SK-N-SH (cell line): ENCODE results near the gene BTF3L4. TPM values are rescaled to one million over a fixed set of nuclear protein-coding genes. Genes with fewer than 3 reads are reported as not detected.
"Not testable (repeated sequence)": the region's sequence is repeated elsewhere in the genome, so short reads cannot be mapped to it uniquely, and the experiment has no call there.

ENCODE experiments used
- CTCF ChIA-PET: fragments of 300-600, 350-600 bp; formaldehyde crosslinking; extraction: SDS; loops from one replicate; lab custom pipeline; 2021; lab: Yijun Ruan, JAX
- POLR2A ChIA-PET: fragments of 350-600 bp; sonication (Branson Sonifier 250); formaldehyde crosslinking; extraction: SDS; loops from one replicate; lab custom pipeline; 2020; ENCODE audit warnings: antibody characterized with exemption, inconsistent platforms; lab: Yijun Ruan, JAX
- DNase-seq: peaks from one replicate; pipeline ENCODE4 v3.0.0; 2012
- H2AFZ ChIP-seq: fragments of 200-600 bp; sonication (generic); 2 replicates; pipeline ENCODE4 v1.8.1; 2016; ENCODE audit warnings: antibody characterized with exemption, mild to moderate bottlenecking, low read depth
- H3F3A ChIP-seq: fragments of 200-600 bp; sonication (generic); replicated peaks from 2 replicates; pipeline ENCODE3; 2016; ENCODE audit warnings: antibody characterized with exemption, mild to moderate bottlenecking; ENCODE audit not compliant: insufficient read depth
- H3K27ac ChIP-seq, 2 experiments: fragments of 200-500 bp in 1 of 2; fragments of 200-600 bp in 1 of 2; sonication (Bioruptor generic) in 1 of 2; sonication (generic), shearing (Covaris generic) in 1 of 2; 2 replicates each; pipeline versions ENCODE4 v1.5.1 to v1.6.1; 2014 to 2016; ENCODE audit warnings: low read depth in 2 of 2, inconsistent platforms in 1 of 2, low read length in 1 of 2, mild to moderate bottlenecking in 1 of 2, mixed read lengths in 1 of 2
- H3K27me3 ChIP-seq: fragments of 200-600 bp; sonication (generic), shearing (Covaris generic); 2 replicates; pipeline ENCODE4 v1.6.1; 2016; ENCODE audit warnings: mixed run types; ENCODE audit not compliant: insufficient read depth
- H3K36me3 ChIP-seq, 2 experiments: fragments of 200-500 bp in 1 of 2; fragments of 200-600 bp in 1 of 2; sonication (Bioruptor generic) in 1 of 2; sonication (generic) in 1 of 2; replicated peaks in 1 of 2; 2 replicates each; pipeline versions ENCODE3 to v1.5.1; 2014 to 2016; ENCODE audit warnings: low read length in 1 of 2, mild to moderate bottlenecking in 1 of 2; ENCODE audit not compliant: insufficient read depth in 2 of 2, control insufficient read depth in 1 of 2
- H3K4me1 ChIP-seq, 2 experiments: fragments of 200-500 bp in 1 of 2; fragments of 200-600 bp in 1 of 2; sonication (Bioruptor generic) in 1 of 2; sonication (generic), shearing (Covaris generic) in 1 of 2; 2 replicates each; pipeline versions ENCODE4 v1.5.1 to v1.6.1; 2014 to 2016; ENCODE audit warnings: low read depth in 1 of 2, low read length in 1 of 2, mixed run types in 1 of 2; ENCODE audit not compliant: insufficient read depth in 2 of 2, control insufficient read depth in 1 of 2
- H3K4me2 ChIP-seq: fragments of 200-600 bp; sonication (generic), shearing (Covaris generic); 2 replicates; pipeline ENCODE4 v1.6.1; 2017; ENCODE audit warnings: mixed run types
- H3K4me3 ChIP-seq, 2 experiments: fragments of 200-500 bp in 1 of 2; fragments of 200-600 bp in 1 of 2; sonication (Bioruptor generic) in 1 of 2; sonication (generic), shearing (Covaris generic) in 1 of 2; 2 replicates each; pipeline versions ENCODE4 v1.5.1 to v1.8.1; 2014 to 2016; ENCODE audit warnings: low read depth in 2 of 2, inconsistent platforms in 1 of 2, low read length in 1 of 2, mild to moderate bottlenecking in 1 of 2, mixed read lengths in 1 of 2, moderate library complexity in 1 of 2
- H3K79me2 ChIP-seq: fragments of 200-600 bp; sonication (generic); 2 replicates; pipeline ENCODE4 v1.8.1; 2017; ENCODE audit warnings: mild to moderate bottlenecking; ENCODE audit not compliant: insufficient read depth
- H3K9ac ChIP-seq: fragments of 200-600 bp; sonication (generic); 2 replicates; pipeline ENCODE4 v1.6.1; 2017; ENCODE audit warnings: mixed run types
- H3K9me2 ChIP-seq: fragments of 200-600 bp; sonication (generic); 2 replicates; pipeline ENCODE4 v1.6.1; 2017; ENCODE audit warnings: mixed run types
- H3K9me3 ChIP-seq: fragments of 200-600 bp; sonication (generic); 2 replicates; pipeline ENCODE4 v1.6.1; 2017; ENCODE audit warnings: mixed run types, mild to moderate bottlenecking, moderate library complexity
- H4K20me1 ChIP-seq: fragments of 200-600 bp; sonication (generic); 2 replicates; pipeline ENCODE4 v1.6.1; 2017; ENCODE audit warnings: mild to moderate bottlenecking, mixed run types; ENCODE audit not compliant: insufficient read depth
- CHD2 ChIP-seq: fragments of 150-350 bp; IDR thresholded peaks from 2 replicates; pipeline ENCODE4 v1.6.1; 2018; ENCODE audit warnings: low read length; ENCODE audit not compliant: partially characterized antibody
- EP300 ChIP-seq, 2 experiments: IDR thresholded peaks; 2 replicates each; pipeline versions ENCODE4 v1.4.0 to v1.6.1; 2012; ENCODE audit warnings: borderline replicate concordance in 1 of 2, low read depth in 1 of 2, low read length in 1 of 2
- EZH2phosphoT487 ChIP-seq: fragments of 200-600 bp; sonication (generic); IDR thresholded peaks from 2 replicates; pipeline ENCODE4 v1.6.1; 2017; ENCODE audit warnings: low read depth, mixed run types, mild to moderate bottlenecking, antibody characterized with exemption, moderate library complexity, borderline replicate concordance
- GABPA ChIP-seq: IDR thresholded peaks from 2 replicates; pipeline ENCODE4 v1.4.0; 2012; ENCODE audit warnings: low read depth, mild to moderate bottlenecking
- GATA2 ChIP-seq: sonication (generic); formaldehyde crosslinking; IDR thresholded peaks from 2 replicates; pipeline ENCODE4 v1.5.0; 2020; ENCODE audit warnings: mild to moderate bottlenecking, missing genetic modification reagents
- NRF1 ChIP-seq: IDR thresholded peaks from 2 replicates; pipeline ENCODE4 v1.6.1; 2012; ENCODE audit warnings: low read depth, mild to moderate bottlenecking, low read length
- PBX3 ChIP-seq: IDR thresholded peaks from 2 replicates; pipeline ENCODE4; 2012
- RFX5 ChIP-seq: IDR thresholded peaks from 2 replicates; pipeline ENCODE4 v1.6.1; 2012; ENCODE audit warnings: mild to moderate bottlenecking, improper control_type of control experiment, low read length
- SIN3A ChIP-seq: IDR thresholded peaks from 2 replicates; pipeline ENCODE4 v1.6.1; 2012; ENCODE audit warnings: low read depth, mild to moderate bottlenecking, low read length, moderate library complexity, borderline replicate concordance
- TCF12 ChIP-seq: IDR thresholded peaks from 2 replicates; pipeline ENCODE4 v1.4.0; 2012
- ZBTB33 ChIP-seq: IDR thresholded peaks from 2 replicates; pipeline ENCODE4 v1.4.0; 2012; ENCODE audit warnings: low read depth, borderline replicate concordance
- WGBS: methylation state at CpG from one replicate; pipeline ENCODE4 v1.1.6; 2017; ENCODE audit warnings: low lambda C conversion rate; 5-methylcytosine and 5-hydroxymethylcytosine counted together
- polyA plus RNA-seq, 3 experiments: library from polyadenylated mRNA; depleted of rRNA; stranded (reverse); fragments of >200 nt; gene quantifications; 2 replicates each; pipeline ENCODE4 v1.2.3, GENCODE V29; 2012
- TF ChIP-seq, protein P1 (sequence below): IDR thresholded peaks from 2 replicates; pipeline ENCODE4 v1.4.0; 2012; ENCODE audit warnings: low read depth
- TF ChIP-seq, protein P2 (sequence below): IDR thresholded peaks from 2 replicates; pipeline ENCODE4 v1.4.0; 2012; ENCODE audit warnings: low read depth, borderline replicate concordance

The BTF3L4 gene
- polyA plus RNA-seq, 1 of the 3 experiments (the other 2 are of a cell fraction), result 26.1 TPM

DNA sequence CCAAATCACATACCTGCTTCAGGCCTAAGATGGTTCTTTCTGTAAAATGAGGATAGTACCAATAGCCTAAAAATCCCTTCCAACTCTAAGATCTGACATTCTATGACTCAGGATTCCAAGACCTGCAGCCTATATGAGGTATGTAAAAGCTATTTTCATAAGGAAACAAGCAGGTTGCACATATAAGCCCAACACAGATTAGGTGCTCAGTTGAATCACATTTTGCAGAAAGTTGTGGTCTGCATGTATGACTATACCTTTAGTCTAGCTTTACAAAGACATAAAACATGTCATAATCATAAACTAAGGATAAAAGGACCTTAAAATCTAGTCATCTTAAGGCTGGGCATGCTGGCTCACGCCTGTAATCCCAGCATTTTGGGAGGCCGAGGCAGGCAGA is 29.8 kb upstream of the BTF3L4 start:
- ChIA-PET CTCF (interaction anchor here (1.2 kb wide), 1 partner anchor 24 kb away, joined by 3 read pairs; no protein-coding TSS in a partner anchor), POLR2A (no interaction called here)
- no peak overlapping the region for H3K27ac ChIP-seq
- no peak overlapping the region for H3K4me2 ChIP-seq
- H3F3A ChIP-seq, result peaks cover 4% of the 10 kb centered on the region
- TF ChIP-seq TCF12 (no peak), GATA2 (CRISPR knock-in tag) (no peak), CHD2 (no peak), RFX5 (no peak), GABPA (no peak), ZBTB33 (no peak), PBX3 (no peak)
- TF ChIP-seq, protein P1, sequence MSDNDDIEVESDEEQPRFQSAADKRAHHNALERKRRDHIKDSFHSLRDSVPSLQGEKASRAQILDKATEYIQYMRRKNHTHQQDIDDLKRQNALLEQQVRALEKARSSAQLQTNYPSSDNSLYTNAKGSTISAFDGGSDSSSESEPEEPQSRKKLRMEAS, result no peak
- TF ChIP-seq, protein P2, sequence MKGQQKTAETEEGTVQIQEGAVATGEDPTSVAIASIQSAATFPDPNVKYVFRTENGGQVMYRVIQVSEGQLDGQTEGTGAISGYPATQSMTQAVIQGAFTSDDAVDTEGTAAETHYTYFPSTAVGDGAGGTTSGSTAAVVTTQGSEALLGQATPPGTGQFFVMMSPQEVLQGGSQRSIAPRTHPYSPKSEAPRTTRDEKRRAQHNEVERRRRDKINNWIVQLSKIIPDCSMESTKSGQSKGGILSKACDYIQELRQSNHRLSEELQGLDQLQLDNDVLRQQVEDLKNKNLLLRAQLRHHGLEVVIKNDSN, result no peak
- H3K36me3 ChIP-seq, result peaks cover 34 to 44% of the 10 kb centered on the region in 2 experiments
- H3K9ac ChIP-seq, result no peak overlapping the region
- H2AFZ ChIP-seq, result no peak overlapping the region
- 96% methylated on average over 2 of the region's 2 CpGs for WGBS
- H3K27me3 ChIP-seq, result no peaks in the 10 kb centered on the region
- H3K79me2 ChIP-seq, result peaks cover 20% of the 10 kb centered on the region
- no peak for DNase-seq
- no peak overlapping the region for H3K4me3 ChIP-seq
- H3K9me3 ChIP-seq, result no peaks in the 10 kb centered on the region
- H4K20me1 ChIP-seq, result peaks cover under 1% of the 10 kb centered on the region; the same call in 1 of the 2 replicates
- H3K4me1 ChIP-seq, result peaks cover 0 to 2% of the 10 kb centered on the region in 2 experiments; a peak in 2 of 4 replicates
- no peaks in the 10 kb centered on the region for H3K9me2 ChIP-seq

DNA sequence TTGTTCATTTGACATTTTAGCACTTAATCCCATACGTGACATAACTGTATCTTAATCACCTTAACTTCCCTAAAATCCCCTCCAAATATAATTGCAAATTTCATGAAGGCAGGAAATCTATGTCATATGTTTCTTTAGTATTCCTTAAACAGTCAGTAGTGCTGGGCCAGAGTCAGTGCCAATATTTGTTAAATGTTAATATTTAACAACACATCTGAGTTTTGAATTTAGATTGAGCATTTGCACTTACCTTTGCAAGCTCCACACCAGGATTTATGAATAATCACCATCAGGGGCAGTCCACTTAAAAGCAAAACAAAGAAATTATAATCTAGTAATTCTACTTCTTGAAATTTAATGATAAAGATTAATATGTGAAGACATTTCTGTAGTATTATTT is 27.8 kb upstream of the BTF3L4 start:
- Histone ChIP-seq H2AFZ (no peak overlapping the region), H3K9ac (no peak overlapping the region), H3K36me3 (peaks cover 34 to 35% of the 10 kb centered on the region in 2 experiments), H3K4me1 (peaks cover 7 to 15% of the 10 kb centered on the region in 2 experiments; a peak in 3 of 4 replicates), H3F3A (peaks cover 7% of the 10 kb centered on the region), H3K9me3 (no peaks in the 10 kb centered on the region), H3K79me2 (peaks cover 40% of the 10 kb centered on the region), H3K9me2 (no peaks in the 10 kb centered on the region), H3K27ac (no peak overlapping the region), H4K20me1 (peaks cover 14% of the 10 kb centered on the region; the same call in 1 of the 2 replicates), H3K4me2 (no peak overlapping the region), H3K27me3 (no peaks in the 10 kb centered on the region), H3K4me3 (no peak overlapping the region)
- ChIA-PET POLR2A (interaction anchor here (0.6 to 1.8 kb wide), 2 partner anchors 16 to 27 kb away, joined by 3 to 4 read pairs; partner anchors contain the start of gene TXNDC12), CTCF (interaction anchor here (0.7 to 1.4 kb wide), 2 partner anchors 25 to 27 kb away, joined by 4 read pairs; no protein-coding TSS in a partner anchor)
- DNase-seq, result no peak
- TF ChIP-seq NRF1 (no peak), EP300 (IDR thresholded peaks at IDR 0.05; ENCODE audit: borderline replicate concordance in 1 of 2, low read depth in 1 of 2, low read length in 1 of 2) (no peak), EZH2phosphoT487 (no peak), SIN3A (no peak), ZBTB33 (no peak)
- 92% methylated on average over 1 of the region's 1 CpG for WGBS

GRCh38 chr1:52028839-52029238 is 27.3 kb upstream of the BTF3L4 start:
- H3K9me2 ChIP-seq, H2AFZ ChIP-seq, H3K27me3 ChIP-seq, H3K9me3 ChIP-seq, H3F3A ChIP-seq, H3K4me2 ChIP-seq, H3K4me3 ChIP-seq, H3K27ac ChIP-seq, DNase-seq, H3K9ac ChIP-seq: not testable (repeated sequence)
- H4K20me1 ChIP-seq, result peaks cover 14% of the 10 kb centered on the region; the same call in 1 of the 2 replicates
- ChIA-PET CTCF (interaction anchor here (0.8 to 1.4 kb wide), 3 partner anchors 20 to 132 kb away, joined by 3 to 4 read pairs (median 4); no protein-coding TSS in a partner anchor), POLR2A (interaction anchor here (0.6 to 1.8 kb wide), 2 partner anchors 16 to 26 kb away, joined by 3 to 4 read pairs; partner anchors contain the start of gene TXNDC12)
- H3K36me3 ChIP-seq, result peaks cover 30 to 32% of the 10 kb centered on the region in 2 experiments
- peaks cover 42% of the 10 kb centered on the region for H3K79me2 ChIP-seq
- 74% methylated on average over 5 of the region's 5 CpGs for WGBS
- peaks cover 7 to 15% of the 10 kb centered on the region in 2 experiments; a peak in 3 of 4 replicates for H3K4me1 ChIP-seq
